Mesothelial cell of epicardium (in vitro differentiated cells): ENCODE data around the gene ZDHHC1. TPM values are rescaled to one million over a fixed set of nuclear protein-coding genes. Genes with fewer than 3 reads are reported as not detected.
"Not testable (repeated sequence)": the region's sequence is repeated elsewhere in the genome, so short reads cannot be mapped to it uniquely, and the experiment has no call there.

ENCODE experiments used
- DNase-seq, 2 experiments: peaks; one replicate each; pipeline ENCODE4 v3.0.0; 2021; ENCODE audit warnings: low spot score in 2 of 2; ENCODE audit not compliant: unreplicated experiment in 2 of 2
- H3K27ac Mint-ChIP-seq: 2 replicates; pipeline ENCODE4 v1.8.0; 2021; ENCODE audit warnings: mixed read lengths
- H3K27me3 Mint-ChIP-seq: 2 replicates; pipeline ENCODE4 v1.8.0; 2021; ENCODE audit warnings: low read depth, mixed read lengths
- H3K36me3 Mint-ChIP-seq: 2 replicates; pipeline ENCODE4 v1.8.0; 2021; ENCODE audit warnings: mixed read lengths
- H3K4me1 Mint-ChIP-seq: 2 replicates; pipeline ENCODE4 v1.8.0; 2021; ENCODE audit warnings: mixed read lengths
- H3K4me3 Mint-ChIP-seq: 2 replicates; pipeline ENCODE4 v1.8.0; 2021; ENCODE audit warnings: mild to moderate bottlenecking, moderate library complexity, mixed read lengths
- H3K9me3 Mint-ChIP-seq: 2 replicates; pipeline ENCODE4 v1.8.0; 2021; ENCODE audit warnings: mixed read lengths
- CTCF ChIP-seq: fragments of 200-600 bp; sonication (generic); IDR thresholded peaks from one replicate; pipeline ENCODE4 v1.5.0; 2021; ENCODE audit warnings: antibody characterized with exemption; ENCODE audit not compliant: unreplicated experiment
- total RNA-seq: library from RNA; stranded (reverse); gene quantifications from 3 replicates; pipeline ENCODE4 v1.2.1, GENCODE V29; 2021

ZDHHC1 gene
- total RNA-seq, 1 donor from 2014 or later: 15.4 TPM

- no peak for TF ChIP-seq CTCF
- Mint-ChIP-seq H3K27ac (no peak overlapping the region), H3K4me3 (no peak overlapping the region), H3K36me3 (no peaks in the 10 kb centered on the region), H3K9me3 (no peaks in the 10 kb centered on the region), H3K4me1 (peaks cover 32% of the 10 kb centered on the region), H3K27me3 (peaks cover 9% of the 10 kb centered on the region)
- DNase-seq: no peak
These were observed 3.7 kb upstream of the ZDHHC1 start for GRCh38 chr16:67419931-67420330.

- no peaks in the 10 kb centered on the region for H3K9me3 Mint-ChIP-seq
- H3K27ac Mint-ChIP-seq: no peak overlapping the region
- no peak overlapping the region for H3K4me3 Mint-ChIP-seq
- H3K4me1 Mint-ChIP-seq: peaks cover 28% of the 10 kb centered on the region
- no peak for DNase-seq
- peaks cover 8% of the 10 kb centered on the region for H3K27me3 Mint-ChIP-seq
- TF ChIP-seq CTCF: no peak
- no peaks in the 10 kb centered on the region for H3K36me3 Mint-ChIP-seq
These were observed 3.2 kb upstream of the ZDHHC1 start for GRCh38 chr16:67419502-67419901.

- H3K36me3 Mint-ChIP-seq: no peaks in the 10 kb centered on the region
- H3K27me3 Mint-ChIP-seq: no peaks in the 10 kb centered on the region
- H3K4me1 Mint-ChIP-seq: peaks cover 17% of the 10 kb centered on the region
- H3K4me3 Mint-ChIP-seq: peak overlapping the region; percentile 47
- no peak for DNase-seq
- no peaks in the 10 kb centered on the region for H3K9me3 Mint-ChIP-seq
- no peak overlapping the region for H3K27ac Mint-ChIP-seq
- no peak for TF ChIP-seq CTCF
These were observed 1.2 kb upstream of the ZDHHC1 start for GRCh38 chr16:67417333-67418061.

- not testable (repeated sequence) for DNase-seq, H3K9me3 Mint-ChIP-seq, H3K27me3 Mint-ChIP-seq, H3K36me3 Mint-ChIP-seq
- Mint-ChIP-seq H3K4me1 (peaks cover 21% of the 10 kb centered on the region), H3K4me3 (peak overlapping the region; percentile 74), H3K27ac (peak overlapping the region; percentile 64)
These were observed 856 bp downstream of the ZDHHC1 start for GRCh38 chr16:67415421-67415820.

- Mint-ChIP-seq H3K27ac (no peak overlapping the region), H3K9me3 (no peaks in the 10 kb centered on the region), H3K36me3 (no peaks in the 10 kb centered on the region), H3K4me3 (peak overlapping the region; percentile 37), H3K4me1 (peaks cover 21% of the 10 kb centered on the region), H3K27me3 (no peaks in the 10 kb centered on the region)
- TF ChIP-seq CTCF: no peak
- DNase-seq: no peak
These were observed 2.0 kb downstream of the ZDHHC1 start for GRCh38 chr16:67413978-67414911.

- peaks cover 12% of the 10 kb centered on the region for H3K4me1 Mint-ChIP-seq
- no peak overlapping the region for H3K27ac Mint-ChIP-seq
- H3K9me3 Mint-ChIP-seq: no peaks in the 10 kb centered on the region
- H3K4me3 Mint-ChIP-seq: no peak overlapping the region
- TF ChIP-seq CTCF: no peak
- H3K27me3 Mint-ChIP-seq: no peaks in the 10 kb centered on the region
- DNase-seq: no peak
- H3K36me3 Mint-ChIP-seq: no peaks in the 10 kb centered on the region
These were observed 4.0 kb downstream of the ZDHHC1 start for GRCh38 chr16:67412294-67412693.
